Activated B cell treated with CpG ODN at 0.5 μM for 24 hours (primary cell): ENCODE results near the gene P2RX7. TPM values are rescaled to one million over a fixed set of nuclear protein-coding genes. Genes with fewer than 3 reads are reported as not detected.
A peak's percentile ranks its signal among the peaks of the same experiment; 100 is the strongest.

ENCODE experiments used
- ATAC-seq: fragments of 200-7000 bp; cut with Tn5 transposase; one replicate; pipeline ENCODE4 v1.10.0; 2021; ENCODE audit warnings: low read depth, mild to moderate bottlenecking, moderate library complexity
- CTCF ChIA-PET: fragments of 350-600 bp; sonication (Branson Sonifier 250); formaldehyde crosslinking; loops from one replicate; lab custom pipeline; 2021; ENCODE audit warnings: antibody characterized with exemption; lab: Charles Lee
- POLR2A ChIA-PET: fragments of 350-600 bp; sonication (Branson Sonifier 250); formaldehyde crosslinking; loops from one replicate; lab custom pipeline; 2021; ENCODE audit warnings: antibody characterized with exemption; lab: Charles Lee
- DNase-seq: peaks from one replicate; pipeline ENCODE4 v3.0.0; 2022
- H3K27ac Mint-ChIP-seq: one replicate; pipeline ENCODE4 v1.8.0; 2020; ENCODE audit warnings: mixed read lengths
- H3K27me3 Mint-ChIP-seq: one replicate; pipeline ENCODE4 v1.8.0; 2021; ENCODE audit warnings: mixed read lengths
- H3K36me3 Mint-ChIP-seq: one replicate; pipeline ENCODE4 v1.8.0; 2021; ENCODE audit warnings: low read depth, mixed read lengths
- H3K4me1 Mint-ChIP-seq: one replicate; pipeline ENCODE4 v1.8.0; 2021; ENCODE audit warnings: mixed read lengths
- H3K4me3 Mint-ChIP-seq: one replicate; pipeline ENCODE4 v1.8.0; 2020; ENCODE audit warnings: mild to moderate bottlenecking, mixed read lengths
- H3K9me3 Mint-ChIP-seq: one replicate; pipeline ENCODE4 v1.8.0; 2020; ENCODE audit warnings: mixed read lengths
- intact Hi-C: fragments of 100-400 bp; cut with micrococcal nuclease; formaldehyde crosslinking; loops from one replicate; pipeline ENCODE4 v1.15.1; 2024
- total RNA-seq: library from RNA; stranded (reverse); gene quantifications from 2 replicates; pipeline ENCODE4 v1.2.3, GENCODE V29; 2022
- TF ChIP-seq, protein P1 (sequence below): fragments of 200-600 bp; IDR thresholded peaks from one replicate; pipeline ENCODE4 v1.8.0; 2022; ENCODE audit warnings: antibody characterized with exemption, mild to moderate bottlenecking

Gene P2RX7
- total RNA-seq, 1 donor from 2014 or later = 5.3 TPM

- intact Hi-C loops = loop anchor here (10.0 kb wide), 1 partner anchor 635 kb away; the partner anchor contains the start of gene POP5
- POLR2A ChIA-PET = no interaction called here
- H3K9me3 Mint-ChIP-seq = no peaks in the 10 kb centered on the region
- TF ChIP-seq, protein P1, sequence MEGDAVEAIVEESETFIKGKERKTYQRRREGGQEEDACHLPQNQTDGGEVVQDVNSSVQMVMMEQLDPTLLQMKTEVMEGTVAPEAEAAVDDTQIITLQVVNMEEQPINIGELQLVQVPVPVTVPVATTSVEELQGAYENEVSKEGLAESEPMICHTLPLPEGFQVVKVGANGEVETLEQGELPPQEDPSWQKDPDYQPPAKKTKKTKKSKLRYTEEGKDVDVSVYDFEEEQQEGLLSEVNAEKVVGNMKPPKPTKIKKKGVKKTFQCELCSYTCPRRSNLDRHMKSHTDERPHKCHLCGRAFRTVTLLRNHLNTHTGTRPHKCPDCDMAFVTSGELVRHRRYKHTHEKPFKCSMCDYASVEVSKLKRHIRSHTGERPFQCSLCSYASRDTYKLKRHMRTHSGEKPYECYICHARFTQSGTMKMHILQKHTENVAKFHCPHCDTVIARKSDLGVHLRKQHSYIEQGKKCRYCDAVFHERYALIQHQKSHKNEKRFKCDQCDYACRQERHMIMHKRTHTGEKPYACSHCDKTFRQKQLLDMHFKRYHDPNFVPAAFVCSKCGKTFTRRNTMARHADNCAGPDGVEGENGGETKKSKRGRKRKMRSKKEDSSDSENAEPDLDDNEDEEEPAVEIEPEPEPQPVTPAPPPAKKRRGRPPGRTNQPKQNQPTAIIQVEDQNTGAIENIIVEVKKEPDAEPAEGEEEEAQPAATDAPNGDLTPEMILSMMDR = no peak
- peaks cover 27% of the 10 kb centered on the region for H3K4me1 Mint-ChIP-seq
- no peak overlapping the region for H3K4me3 Mint-ChIP-seq
- H3K27me3 Mint-ChIP-seq = no peaks in the 10 kb centered on the region
- no peak overlapping the region for H3K27ac Mint-ChIP-seq
- CTCF ChIA-PET = no interaction called here
- ATAC-seq = no peak
- peaks cover 36% of the 10 kb centered on the region for H3K36me3 Mint-ChIP-seq
- no peak for DNase-seq
Measured at GRCh38 chr12:121219353-121219986, 86.8 kb downstream of the P2RX7 start.

DNA sequence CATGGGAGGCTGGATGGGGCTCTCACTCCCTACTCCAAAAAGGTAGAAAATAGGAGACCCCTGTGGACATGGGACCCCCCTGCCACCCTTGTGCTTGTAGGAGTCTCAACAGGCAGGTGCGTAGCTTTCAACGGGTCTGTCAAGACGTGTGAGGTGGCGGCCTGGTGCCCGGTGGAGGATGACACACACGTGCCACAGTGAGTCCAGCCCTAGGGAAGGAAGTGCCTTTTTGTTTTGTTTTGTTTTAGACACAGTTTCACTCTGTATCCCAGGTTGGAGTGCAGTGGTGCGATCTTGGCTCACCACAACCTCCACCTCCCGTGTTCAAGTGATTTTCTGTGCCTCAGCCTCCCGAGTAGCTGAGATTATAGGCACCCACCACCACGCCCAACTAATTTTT is 90.2 kb downstream of the P2RX7 start:
- no peak overlapping the region for H3K4me3 Mint-ChIP-seq
- peaks cover 34% of the 10 kb centered on the region for H3K4me1 Mint-ChIP-seq
- no peaks in the 10 kb centered on the region for H3K27me3 Mint-ChIP-seq
- peak; percentile 52 for ATAC-seq
- no peaks in the 10 kb centered on the region for H3K9me3 Mint-ChIP-seq
- intact Hi-C loops = loop anchor here (1.0 kb wide), 1 partner anchor 113 kb away; no protein-coding TSS in a partner anchor
- ChIA-PET CTCF (no interaction called here), POLR2A (interaction anchor here (0.6 to 1.0 kb wide), 3 partner anchors 9 to 499 kb away, joined by 3 to 4 read pairs (median 3); no protein-coding TSS in a partner anchor)
- peaks cover 26% of the 10 kb centered on the region for H3K36me3 Mint-ChIP-seq
- peak overlapping the region; percentile 83 for H3K27ac Mint-ChIP-seq
- no peak for DNase-seq
- TF ChIP-seq, protein P1 = no peak

- Mint-ChIP-seq H3K9me3 (no peaks in the 10 kb centered on the region), H3K36me3 (peaks cover 22% of the 10 kb centered on the region), H3K4me3 (no peak overlapping the region), H3K27ac (peak overlapping the region; percentile 83), H3K4me1 (peaks cover 34% of the 10 kb centered on the region), H3K27me3 (no peaks in the 10 kb centered on the region)
- CTCF ChIA-PET = interaction anchor here (1.3 kb wide), 1 partner anchor 162 kb away, joined by 4 read pairs; no protein-coding TSS in a partner anchor
- intact Hi-C loops = loop anchor here (1.0 kb wide), 1 partner anchor 113 kb away; no protein-coding TSS in a partner anchor
- ATAC-seq (peak; percentile 39), DNase-seq (no peak)
- TF ChIP-seq, protein P1 = no peak
- POLR2A ChIA-PET = interaction anchor here (0.6 to 1.2 kb wide), 3 partner anchors 14 to 500 kb away, joined by 3 to 7 read pairs (median 4); partner anchors contain the start of gene P2RX4
Measured at GRCh38 chr12:121223292-121224285, 90.9 kb downstream of the P2RX7 start.

GRCh38 chr12:121224591-121224990 is 91.9 kb downstream of the P2RX7 start:
- Mint-ChIP-seq H3K36me3 (peaks cover 24% of the 10 kb centered on the region), H3K4me3 (no peak overlapping the region), H3K9me3 (no peaks in the 10 kb centered on the region), H3K27me3 (no peaks in the 10 kb centered on the region), H3K27ac (no peak overlapping the region), H3K4me1 (peaks cover 34% of the 10 kb centered on the region)
- intact Hi-C loops = no loop called here
- DNase-seq = no peak
- ChIA-PET CTCF (interaction anchor here (1.3 kb wide), 1 partner anchor 163 kb away, joined by 4 read pairs; no protein-coding TSS in a partner anchor), POLR2A (interaction anchor here (0.6 to 0.7 kb wide), 2 partner anchors 16 to 99 kb away, joined by 3 to 4 read pairs; no protein-coding TSS in a partner anchor)
- TF ChIP-seq, protein P1 = no peak
- ATAC-seq = no peak
